Amniotic stem cell (primary cell): ENCODE results near the gene LIN52.

Source experiments
- DNase-seq: peaks from one replicate; lab custom pipeline; 2025; lab: John Stamatoyannopoulos, UW

The LIN52 gene

GRCh38 chr14:74194506-74195274, 109.9 kb downstream of the LIN52 start:
- no peak for DNase-seq

DNA sequence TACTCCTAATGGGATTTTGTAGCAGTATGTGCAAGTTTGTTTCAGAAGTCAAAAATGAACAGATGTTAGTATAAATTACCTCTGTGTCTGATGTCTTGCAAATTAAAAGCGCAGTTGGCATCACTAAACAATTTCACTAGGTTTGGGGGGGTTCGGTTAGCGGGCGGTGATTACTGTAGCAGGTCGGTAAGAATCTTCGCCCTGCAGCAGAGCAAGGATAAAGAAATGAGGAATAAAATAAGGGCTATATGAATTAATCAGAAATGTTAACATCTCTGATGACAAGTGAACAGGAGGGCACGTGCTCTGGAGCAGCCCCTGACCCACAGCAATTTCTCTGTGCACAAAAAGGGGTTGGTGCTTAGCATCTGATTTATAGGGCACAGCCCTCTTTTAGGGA, 110.9 kb downstream of the LIN52 start:
- DNase-seq = no peak

DNA sequence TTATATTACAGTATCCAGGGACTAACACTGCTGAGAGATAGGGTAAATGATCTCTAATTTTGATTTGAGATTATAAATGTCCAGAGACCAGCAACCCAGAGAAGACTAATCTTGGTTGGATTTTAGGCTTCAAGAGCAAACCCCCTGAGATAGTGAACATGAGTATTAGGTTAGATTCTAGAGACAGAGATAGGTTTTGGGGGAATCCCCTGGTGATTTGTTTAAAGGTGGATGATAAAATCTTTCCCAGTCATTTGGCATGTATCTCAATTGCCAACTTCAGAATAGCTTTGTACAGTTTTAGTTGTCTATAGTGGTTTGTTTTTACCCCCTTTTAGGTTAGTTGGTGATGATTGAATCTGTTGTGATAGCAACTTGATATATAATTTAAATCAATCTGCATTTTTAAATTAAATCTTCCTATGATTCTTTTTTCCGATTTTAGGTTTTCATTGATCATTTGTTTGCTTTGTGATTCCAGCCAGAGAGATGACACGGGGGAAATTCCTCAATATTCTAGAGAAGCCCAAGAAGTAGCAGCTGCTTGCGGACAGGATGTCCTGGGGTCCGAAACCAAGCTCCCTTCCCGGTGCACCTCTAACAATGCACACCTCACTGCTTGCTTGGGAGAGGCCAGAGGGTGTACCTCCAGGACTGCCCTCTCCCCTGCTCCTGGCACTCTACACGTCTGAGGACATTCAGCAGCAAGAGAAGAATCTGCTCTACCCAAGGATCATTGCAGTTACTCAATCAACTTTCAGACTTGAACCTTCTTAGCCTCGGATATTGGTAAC, 113.9 kb downstream of the LIN52 start:
- no peak for DNase-seq

GRCh38 chr14:74202113-74202512, 117.4 kb downstream of the LIN52 start:
- DNase-seq = no peak

DNA sequence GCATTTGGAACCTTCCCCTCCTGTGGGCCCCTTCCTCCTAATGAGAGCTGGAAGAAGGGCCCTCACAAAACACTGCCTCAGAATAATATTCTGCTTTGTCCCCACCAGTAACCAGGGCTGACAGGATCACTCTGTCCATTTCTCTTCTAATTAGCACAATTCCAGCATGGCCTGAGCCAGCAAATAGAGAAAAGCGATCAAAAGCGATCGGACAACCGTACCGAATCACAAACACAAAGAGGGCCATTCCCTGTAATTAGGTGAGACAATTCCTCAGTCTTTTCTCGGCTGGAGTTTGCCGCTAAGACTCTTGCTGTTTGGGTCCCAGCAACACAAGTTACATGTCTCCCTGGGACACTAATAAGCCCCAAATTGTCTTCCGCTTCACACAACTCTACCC, 118.9 kb downstream of the LIN52 start:
- no peak for DNase-seq

DNA sequence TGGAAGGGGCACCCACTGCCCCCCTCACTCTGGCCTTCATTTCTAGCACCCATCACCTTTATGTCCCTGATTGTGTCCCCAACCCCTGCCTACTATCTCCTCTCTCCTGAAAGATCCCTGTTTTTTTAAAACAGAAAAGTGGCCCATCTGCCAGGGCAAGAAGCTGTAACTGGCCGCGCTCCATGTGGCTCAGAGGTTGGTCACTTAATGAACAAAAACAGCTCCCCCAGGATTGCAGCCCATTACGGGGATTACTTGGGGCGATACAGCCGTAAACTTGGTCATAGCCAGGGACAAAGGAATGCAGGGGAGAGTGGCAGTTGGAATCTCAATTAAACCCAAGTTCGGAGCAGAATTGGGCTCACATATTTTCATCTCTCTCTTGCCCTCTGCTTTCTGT, 119.7 kb downstream of the LIN52 start:
- no peak for DNase-seq

DNA sequence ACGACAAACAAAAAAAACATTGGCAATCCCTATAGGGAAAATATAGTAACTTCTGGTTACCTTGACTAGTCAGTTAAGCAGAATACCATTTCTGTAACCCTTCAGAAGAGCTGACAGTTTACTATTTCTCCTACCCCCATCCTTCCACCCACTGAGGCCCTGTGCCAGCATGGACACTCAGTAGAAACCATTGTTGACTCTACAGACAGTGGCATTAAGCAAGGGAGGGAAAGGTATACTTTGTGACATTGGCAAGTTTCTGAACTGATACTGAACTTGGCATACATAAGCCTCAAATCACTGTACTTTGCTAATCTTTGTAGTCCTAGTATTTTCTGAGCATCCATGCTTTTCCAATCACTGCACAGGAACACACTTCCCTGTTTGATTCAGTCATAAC, 121.1 kb downstream of the LIN52 start:
- no peak for DNase-seq

GRCh38 chr14:74207943-74208342, 123.2 kb downstream of the LIN52 start:
- no peak for DNase-seq

GRCh38 chr14:74208642-74209041, 123.9 kb downstream of the LIN52 start:
- no peak for DNase-seq

DNA sequence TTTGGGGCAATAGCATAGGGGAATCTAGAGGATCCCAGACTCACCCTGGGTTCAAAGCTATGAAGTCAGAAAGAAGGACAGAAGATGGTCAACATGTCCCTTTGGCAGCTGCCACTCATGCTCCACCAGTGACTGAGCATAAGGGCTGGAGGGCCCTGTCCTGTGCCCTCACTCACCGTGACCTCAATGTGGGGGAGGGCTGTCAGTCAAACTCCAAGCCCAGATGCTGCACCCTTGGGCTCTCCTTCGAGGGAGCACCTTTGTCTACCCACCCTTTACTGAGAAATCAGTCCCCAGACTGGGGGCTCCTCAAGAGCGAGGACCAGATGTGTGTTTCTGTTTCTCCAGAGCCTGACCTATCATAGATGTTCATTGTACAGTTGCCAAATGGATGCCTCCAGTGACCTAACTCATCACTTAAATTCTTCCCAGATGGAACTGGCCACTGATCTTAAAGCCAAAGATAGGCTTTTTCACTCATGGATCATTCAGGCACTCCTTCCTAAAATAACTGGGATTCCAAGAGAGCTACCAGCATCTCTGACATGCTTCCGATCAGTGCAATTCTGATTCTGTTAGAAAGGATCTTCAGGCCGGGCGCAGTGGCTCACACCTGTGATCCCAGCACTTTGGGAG, 127.3 kb downstream of the LIN52 start:
- no peak for DNase-seq

DNA sequence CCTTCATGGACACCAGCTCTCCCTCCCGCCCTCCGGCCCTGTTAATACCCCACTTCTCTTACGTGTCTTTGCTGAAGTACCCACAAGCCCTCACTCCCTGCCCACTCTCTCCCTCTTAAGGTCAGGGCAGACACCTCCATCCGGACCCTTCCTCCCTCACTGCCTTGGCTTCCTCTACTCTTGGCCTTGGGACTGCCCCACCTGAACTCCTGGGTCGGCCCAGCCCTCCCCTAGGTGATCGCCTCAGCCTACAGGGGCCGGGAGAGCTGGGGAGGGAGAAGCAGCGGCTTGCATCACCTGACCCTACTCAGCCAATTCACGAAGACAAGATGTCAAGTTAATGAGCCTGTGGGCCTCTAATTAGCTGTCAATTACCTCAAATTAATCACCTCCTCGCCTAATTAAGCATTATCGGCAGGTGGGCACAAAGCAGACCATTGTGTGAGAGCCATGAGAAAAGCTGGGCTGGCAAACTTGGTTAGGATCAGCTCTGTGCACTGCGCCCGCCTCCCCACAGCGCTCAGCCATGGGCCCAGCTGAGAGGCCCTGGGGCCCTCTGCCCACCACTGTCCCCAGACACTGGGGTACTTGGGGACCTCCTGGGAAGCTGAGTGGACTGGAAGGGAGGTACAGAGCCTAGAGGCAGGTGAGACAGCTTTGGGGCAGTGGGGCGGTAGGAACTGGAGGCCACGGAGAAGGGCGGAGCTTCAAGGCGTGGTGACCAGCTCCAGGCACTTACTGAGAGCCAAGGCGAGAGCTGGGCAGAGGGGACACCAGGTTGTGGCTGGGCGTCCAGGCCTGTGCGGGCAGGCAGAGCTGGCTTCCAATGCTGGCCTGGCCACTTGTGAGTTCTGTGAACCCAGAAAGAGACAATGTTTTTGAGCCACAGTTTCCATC, 129.4 kb downstream of the LIN52 start:
- no peak for DNase-seq

- DNase-seq = no peak
Measured at GRCh38 chr14:74216671-74217070, 131.9 kb downstream of the LIN52 start.

DNA sequence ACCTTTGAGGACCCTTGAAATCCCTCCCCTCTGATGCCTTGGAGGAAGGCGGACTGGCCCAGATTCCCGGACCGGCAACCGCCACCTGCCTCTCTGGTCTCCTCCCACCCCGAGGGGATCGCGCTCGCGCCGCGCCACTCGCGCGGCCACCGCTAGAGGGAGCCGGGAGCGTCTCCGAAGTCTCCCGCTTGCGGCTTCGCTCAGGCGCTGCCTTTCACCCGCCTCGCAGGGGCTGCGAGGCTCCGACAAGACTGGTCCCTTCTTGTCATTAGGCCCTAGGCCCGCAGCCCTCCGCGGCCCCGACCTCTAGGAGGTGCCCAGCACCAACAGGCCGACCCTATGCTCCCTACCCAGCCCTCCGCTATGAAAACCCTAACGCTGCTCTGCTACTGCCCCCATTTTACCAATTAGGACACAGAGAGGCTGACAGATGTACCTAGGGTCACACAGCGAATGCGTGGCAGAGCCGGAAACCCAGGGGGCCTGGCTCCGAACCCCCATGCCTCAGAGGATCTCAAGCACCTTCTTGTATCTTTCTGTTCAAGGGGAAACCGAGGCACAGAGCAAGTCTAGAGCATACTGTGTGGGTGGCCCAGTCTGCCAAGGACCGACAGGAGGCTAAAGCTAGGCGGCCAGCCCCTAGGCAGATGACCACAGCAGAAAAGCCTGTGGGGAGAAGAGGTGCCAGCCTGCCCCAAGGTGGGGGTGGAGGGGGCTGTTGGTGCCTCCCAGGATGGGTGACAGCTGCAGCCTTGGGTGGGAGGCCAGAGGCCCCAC, 133.1 kb downstream of the LIN52 start:
- no peak for DNase-seq

- no peak for DNase-seq
Measured at GRCh38 chr14:74218462-74218861, 133.7 kb downstream of the LIN52 start.

- no peak for DNase-seq
Measured at GRCh38 chr14:74219277-74220205, 134.8 kb downstream of the LIN52 start.

DNA sequence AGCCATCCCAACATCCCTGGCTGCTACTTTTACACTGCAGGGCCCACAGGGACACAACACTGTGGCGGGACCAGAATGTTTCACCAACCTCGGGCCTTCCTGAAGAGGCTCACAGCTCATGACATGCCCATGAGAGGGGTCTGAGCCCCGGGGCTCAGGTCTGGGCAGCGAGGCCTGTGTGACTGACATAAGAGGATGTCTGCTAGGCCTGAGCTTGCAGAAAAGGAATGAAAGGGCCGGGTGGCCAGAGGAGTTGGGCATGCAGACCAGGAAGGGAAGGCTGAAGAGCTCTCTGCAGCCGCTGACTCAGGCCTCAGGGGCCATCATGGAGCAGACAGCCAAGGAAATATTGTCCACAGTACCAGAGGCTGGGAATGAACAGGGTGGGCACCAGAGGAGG, 136.2 kb downstream of the LIN52 start:
- no peak for DNase-seq

DNA sequence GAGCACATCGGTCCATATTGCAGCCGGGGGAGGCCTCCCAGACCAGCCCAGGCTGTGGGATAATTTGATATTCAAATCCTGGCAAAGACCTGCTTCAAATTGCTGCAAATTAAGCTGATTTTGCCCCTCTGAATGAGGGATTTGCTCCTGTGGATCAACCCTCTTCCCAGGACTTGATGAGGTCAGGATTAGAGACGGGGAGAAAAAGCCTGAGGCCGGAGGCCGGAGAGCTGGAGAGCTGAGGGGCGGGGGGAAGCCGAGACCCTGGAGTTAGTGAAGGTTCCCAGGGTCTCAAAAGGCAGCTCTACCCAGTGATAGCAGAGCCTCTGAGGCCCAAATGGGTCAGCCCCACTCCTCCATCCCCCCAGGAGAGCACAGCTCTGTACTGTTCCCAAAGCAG, 137.0 kb downstream of the LIN52 start:
- DNase-seq = no peak

DNA sequence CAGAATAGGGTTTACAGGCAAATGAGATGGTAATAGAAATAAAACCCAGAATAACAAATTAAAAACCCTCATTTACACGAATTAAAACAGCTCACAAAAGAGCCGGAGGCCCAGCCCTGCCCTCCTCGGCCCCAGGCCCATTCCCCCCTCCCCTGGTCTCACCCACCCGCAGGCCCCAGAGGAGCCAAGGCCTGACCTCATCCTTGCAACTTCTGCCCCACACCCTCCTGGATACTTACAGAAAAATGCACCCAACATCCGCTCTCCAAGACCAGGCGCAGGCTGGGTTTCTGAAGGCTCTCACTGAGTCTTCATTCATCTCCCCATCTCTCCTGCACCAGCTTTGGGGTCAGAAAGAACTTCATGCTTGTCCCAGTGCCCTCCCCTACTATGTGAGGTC, 138.3 kb downstream of the LIN52 start:
- DNase-seq = no peak

- no peak for DNase-seq
Measured at GRCh38 chr14:74231784-74232183, 147.0 kb downstream of the LIN52 start.

GRCh38 chr14:74235017-74235416, 150.3 kb downstream of the LIN52 start:
- DNase-seq = no peak
